ENCODE data around the gene AGTRAP.

The AGTRAP gene

DNA sequence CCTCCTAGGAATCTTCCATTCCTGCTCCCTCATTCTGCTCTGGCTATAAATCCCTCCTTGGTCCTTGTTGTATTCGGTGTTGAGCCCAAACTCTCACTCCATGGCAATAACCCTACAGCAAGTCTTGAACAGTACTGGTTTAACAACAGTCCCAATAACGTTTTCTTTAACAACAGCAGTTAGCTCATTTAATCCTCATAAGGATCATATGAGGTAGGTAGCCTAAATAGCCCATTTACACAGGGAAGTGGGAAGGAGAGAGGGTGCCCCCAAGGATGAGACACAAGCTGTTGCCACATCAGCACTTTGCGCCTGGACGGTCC is 444 bp upstream of the AGTRAP start:
- peak; percentile 23 for DNase-seq (ENCODE audit: low read depth)

DNA sequence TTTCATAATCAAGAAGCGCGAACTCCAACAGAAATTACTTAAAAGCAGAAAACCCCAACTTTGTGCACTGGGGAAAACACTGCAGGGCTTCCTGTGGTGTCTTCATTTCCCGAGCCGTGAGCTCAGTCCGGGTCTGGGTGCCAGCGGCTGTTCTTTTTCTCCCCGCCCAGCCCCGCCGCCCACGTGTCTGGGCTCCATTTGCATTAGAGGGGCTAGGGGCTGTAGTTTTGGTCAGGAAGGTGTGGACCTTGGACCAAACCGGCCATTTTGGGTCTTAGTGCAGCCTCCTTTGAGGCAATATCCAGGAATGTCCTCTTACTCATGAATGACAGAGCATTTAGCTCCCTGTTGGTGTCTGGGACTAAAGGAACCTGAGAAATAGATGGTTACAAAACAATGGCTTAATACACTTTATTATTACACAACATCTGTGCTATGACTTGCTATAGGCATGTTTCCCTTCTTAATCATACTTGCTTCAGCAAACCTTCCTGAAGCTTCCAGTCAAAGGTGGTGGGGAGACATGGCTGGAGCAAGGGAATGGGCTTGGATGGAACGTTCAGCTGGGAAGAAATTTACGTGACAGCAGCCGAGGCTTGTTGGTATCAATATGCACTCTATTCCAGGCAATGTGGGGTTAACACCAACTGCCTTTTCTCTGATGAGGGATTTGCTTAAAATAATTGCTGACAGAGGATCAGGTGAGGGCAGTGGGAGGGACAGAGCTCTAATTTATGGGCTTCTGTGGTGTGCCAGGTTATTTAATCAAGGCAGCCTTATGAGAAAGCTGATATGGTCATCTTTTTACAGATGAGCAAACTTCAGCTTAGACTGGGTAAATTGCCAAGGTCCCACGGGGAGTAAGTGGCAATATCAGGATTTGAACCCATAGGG is 1.1 kb downstream of the AGTRAP start:
- DNase-seq (ENCODE audit: low read depth) = peak; percentile 91

DNA sequence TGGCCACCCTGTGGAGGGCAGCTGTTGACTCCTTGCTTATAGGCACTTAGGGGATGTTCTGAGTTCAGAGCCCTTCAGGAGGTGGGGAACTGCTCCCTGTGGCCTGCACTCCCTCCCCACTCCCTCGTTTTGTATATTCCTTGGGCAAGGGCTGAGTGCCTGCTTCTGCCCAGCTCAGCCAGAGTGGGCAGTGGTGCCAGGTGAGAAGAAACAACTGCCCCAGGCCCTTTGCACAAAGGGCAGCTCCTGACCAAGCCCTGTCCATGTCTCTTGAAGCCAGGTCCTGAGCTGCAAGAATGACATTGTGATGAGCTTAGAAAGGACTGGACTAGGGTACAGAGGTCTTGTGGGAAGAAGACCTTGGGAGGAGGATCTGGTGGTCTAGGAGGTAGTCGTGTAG is 2.2 kb downstream of the AGTRAP start:
- no peak for DNase-seq (ENCODE audit: low read depth)

DNA sequence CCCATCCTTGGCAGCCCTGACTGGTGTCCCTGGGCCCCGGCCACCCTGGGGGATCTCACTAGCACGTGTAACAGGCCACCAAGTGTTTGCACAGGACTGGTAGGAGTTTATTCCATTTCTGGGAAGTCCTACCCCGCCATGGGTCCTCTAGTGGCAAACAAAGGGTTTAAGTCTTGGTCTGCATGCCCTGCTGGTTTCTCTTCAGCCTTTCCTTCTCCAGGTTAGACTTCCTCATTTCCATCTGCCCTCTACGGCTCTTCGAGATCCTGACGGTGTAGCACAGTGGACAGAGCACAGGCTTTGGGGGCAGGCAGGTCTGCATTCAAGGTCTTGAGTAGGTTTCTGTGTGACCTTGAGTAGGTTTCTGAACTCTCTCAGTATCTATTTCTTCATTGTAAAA is 2.8 kb downstream of the AGTRAP start:
- no peak for DNase-seq (ENCODE audit: low read depth)

DNA sequence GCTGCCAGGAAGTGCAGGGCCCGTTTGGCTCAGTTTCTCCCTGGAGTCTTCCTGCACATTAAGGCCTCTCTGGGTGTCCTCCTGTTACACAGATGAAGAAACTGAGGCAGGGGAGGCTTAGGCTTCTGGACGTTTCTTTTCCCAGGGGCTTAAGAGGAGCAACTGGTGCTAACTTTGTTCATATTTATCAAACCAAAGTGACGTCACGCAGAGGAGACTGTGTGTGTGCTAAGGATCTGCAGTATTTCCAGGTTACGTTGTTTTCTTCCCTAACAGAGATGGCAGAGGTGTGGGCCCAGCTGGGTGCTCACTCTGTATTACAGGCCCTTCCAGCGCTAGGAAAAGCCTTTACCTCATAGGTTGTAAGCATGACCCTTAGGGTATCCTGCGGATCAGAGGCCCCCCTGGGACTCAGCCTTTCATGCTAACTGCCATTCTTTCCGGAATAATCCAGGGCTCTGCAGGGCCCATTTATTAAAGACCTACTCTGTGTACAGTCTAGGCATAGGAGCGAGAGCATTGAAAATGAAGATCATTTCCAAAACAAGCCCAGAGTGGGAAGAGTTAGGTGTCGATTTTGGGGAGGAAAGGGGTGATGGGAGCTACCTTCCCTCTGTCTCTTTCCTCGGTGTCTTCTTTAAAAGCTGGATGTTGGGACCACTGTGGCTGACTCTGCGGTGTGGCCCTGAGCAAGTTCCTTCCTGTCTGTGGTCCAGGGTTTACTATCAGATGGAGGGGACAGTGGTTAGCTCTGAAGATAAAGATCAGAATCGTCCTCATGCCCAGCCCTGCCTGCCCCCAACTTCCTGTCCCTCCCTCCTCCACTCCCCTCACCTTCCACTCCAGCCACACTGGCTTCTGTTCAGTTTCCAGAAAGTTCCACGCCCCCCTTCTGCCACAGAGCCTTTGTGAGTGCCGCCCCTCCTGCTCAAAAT is 4.6 kb downstream of the AGTRAP start:
- DNase-seq (ENCODE audit: low read depth) = no peak

DNA sequence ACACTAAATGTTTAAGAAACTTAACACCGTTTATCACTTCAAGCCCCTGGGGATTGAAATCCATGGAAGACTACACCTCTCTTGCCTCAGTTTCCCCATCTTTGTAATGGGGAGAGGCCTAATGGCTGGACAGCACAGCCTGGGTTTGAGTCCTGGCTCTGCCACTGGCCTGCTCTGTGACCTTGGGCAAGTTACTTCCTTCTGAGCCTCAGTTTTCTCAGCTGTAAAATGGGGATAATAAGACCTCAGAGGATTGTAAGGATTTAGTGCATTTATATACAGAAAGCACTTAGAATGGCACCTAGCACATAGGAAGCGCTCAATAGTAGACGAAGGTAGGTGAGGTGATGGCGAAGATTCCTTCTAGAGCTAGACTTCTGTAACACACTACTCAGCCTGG is 5.5 kb downstream of the AGTRAP start:
- DNase-seq (ENCODE audit: low read depth) = no peak

DNA sequence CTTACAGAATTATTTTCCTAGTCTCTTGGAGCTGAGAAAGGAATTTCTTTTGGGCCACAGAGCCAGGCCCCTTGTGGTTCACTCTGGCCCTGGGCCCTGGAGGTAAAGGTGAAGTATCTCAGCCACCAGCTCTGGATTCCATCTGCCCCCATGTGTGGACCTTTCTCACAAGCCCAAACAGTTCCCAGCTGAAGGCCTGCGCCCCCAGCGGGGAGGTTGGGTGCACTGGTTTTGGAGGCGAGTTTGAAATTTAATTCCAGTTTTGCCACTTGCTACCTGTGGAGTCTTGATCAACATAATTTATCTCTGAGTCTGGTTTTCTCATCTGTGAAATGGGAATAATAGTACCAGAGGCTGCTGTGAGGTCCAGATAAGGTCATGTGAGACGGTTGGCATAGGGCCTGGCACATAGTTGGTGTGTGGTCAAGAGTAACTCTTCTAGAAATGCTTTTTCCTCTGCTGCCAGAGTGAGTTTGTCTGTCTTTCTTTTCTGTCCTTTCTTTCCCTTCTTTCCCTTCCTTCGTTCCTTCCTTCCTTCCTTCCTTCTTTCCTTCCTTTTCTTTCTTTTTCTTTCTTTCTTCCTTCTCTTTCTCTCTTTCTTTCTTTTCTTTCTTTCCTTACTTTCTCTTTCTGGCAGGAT is 6.1 kb downstream of the AGTRAP start:
- no peak for DNase-seq (ENCODE audit: low read depth)

DNA sequence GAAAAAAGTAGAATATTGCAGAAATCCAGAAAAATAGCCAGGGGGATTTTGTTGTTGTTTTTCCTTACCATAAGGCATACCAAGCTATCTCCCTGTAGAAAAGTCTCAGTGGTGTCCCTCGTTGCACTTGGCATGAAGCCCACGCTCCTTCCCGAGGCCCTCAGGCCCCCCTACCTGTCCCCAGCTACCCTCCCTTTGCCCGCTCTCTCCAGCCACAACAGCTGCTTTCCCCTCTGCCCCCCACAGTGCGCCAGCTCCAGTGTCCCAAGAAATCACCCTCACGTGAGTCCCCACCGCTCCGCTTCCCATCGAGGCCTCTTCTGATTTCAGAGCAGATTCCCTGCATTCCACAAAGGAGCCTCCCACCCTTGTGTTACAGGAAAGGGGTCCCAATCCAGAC is 8.4 kb downstream of the AGTRAP start:
- DNase-seq (ENCODE audit: low read depth) = no peak

DNA sequence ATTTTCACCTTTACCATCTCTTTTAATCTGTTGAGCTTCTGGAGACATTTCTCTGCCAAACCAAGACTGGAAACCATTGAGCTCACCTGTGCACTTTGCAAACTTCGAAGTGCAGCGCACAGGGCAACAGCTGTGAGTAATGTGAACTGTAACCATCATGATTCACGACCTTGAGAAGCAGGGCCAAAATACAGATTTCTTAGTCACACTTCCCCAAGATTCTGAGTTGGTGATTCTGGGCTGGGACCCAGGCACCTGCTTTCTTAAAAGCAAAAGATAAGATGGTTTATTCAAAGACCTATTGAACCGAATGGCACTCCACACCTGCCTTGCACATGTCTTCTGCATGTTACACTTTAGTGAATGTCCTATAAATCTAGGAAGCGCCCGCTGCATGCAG is 10.2 kb downstream of the AGTRAP start:
- peak; percentile 53 for DNase-seq (ENCODE audit: low read depth)

DNA sequence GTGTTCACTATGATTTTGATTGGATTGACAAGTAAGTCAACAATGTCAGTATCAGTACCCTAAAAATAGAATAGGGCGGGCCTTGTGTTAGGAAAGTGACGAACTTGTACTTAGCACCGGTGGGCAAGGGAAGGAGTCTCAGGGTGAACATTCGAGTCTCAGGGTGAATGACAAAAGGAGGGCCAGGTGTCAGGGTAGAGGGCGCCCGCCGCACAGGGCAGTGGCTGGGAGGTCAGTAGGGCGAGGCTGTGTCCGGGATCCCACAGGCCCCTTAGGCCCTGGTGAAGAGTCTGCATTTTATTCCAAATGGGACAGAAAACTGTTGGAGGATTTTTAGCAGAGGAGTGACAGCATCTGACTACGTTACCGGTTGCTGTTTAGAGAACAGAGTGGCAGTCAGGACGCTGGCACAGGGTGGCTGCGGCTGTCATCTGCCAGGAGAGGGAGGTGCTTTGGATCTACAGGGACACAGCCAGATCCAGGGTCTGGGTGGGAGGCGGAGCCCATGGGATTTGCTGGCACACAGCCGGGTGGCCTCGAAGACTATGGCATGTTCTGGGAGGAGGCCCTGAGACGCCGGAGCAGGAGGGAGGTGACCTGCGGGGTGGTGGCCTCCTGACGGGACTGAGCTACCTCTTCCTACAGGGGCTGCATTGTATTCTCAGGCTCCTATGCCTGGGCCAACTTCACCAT is 11.0 kb downstream of the AGTRAP start:
- DNase-seq (ENCODE audit: low read depth) = no peak

DNA sequence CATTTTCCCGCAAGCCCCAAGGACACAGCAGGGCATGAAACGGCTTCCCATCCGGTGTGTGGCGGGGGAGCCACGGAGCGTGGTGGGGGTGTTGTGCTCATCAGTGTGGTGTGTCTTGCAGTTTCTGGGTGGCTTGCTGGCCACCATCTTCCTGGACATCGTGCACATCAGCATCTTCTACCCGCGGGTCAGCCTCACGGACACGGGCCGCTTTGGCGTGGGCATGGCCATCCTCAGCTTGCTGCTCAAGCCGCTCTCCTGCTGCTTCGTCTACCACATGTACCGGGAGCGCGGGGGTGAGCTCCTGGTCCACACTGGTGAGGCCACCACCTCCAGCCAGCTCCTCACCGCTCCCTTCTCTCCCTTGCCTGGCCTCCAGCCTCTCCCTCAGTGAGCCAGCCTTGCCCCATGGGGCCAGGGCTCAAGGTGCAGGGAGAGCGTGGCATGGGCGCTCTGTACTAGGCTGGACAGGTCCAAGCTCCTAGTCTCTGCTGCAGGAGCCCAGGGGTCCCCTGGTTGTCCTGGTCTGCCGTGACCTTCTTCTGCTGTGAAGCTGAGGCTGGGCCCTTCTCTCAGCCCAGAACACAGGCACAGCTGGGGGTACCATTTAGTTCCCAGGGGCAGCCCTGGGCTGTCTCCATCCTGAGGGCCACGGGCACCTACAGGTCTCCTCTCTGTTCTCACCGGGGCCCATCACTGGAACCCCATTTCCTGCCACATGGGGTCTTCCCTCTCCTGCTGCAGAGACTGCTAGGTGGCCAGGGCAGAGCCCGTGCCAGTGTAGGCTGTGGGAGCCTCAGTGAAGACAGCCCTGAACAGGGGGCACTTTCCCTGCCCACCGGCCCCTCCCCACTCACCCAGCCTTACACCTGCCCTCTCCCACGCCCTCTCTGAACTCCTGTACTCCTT is 12.6 kb downstream of the AGTRAP start:
- no peak for DNase-seq (ENCODE audit: low read depth)

DNA sequence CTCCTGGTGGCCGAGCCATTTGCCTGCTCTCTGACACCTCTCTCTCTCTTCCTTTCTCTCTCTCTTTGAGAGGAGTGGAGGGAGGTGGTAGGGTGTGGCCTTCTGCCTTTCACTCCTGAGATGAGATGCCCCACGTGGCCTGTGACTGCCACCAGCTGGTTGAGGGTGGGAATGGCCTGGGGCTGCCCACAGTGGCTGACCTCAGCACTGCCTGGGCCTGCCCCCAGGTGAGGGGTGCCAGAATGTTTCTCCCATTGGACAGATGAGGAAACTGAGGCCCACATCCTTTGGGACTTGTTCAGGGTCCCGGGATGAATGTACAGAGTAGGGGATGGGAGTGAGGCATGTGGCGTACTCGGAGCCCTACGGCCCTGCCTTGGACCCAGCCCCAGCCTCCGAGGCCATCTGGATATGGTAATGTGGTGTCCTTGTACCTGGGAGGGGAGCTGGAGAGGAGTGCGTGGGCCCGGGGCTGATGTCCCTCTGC is 13.3 kb downstream of the AGTRAP start:
- no peak for DNase-seq (ENCODE audit: low read depth)

DNA sequence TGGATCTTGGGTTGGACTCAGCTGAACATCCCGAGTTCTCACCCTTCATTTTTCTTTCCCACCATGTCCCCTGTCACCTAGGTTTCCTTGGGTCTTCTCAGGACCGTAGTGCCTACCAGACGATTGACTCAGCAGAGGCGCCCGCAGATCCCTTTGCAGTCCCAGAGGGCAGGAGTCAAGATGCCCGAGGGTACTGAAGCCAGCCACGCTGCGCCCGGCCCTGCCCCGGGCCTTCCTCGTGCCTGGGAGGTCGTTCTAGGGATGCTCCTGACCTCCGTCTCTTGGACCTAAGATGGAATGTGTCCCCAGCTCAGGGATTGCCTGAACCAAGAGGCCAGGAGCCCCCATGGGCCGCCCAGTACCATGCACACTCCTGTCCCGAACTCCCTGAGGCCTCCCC is 14.1 kb downstream of the AGTRAP start:
- no peak for DNase-seq (ENCODE audit: low read depth)

DNA sequence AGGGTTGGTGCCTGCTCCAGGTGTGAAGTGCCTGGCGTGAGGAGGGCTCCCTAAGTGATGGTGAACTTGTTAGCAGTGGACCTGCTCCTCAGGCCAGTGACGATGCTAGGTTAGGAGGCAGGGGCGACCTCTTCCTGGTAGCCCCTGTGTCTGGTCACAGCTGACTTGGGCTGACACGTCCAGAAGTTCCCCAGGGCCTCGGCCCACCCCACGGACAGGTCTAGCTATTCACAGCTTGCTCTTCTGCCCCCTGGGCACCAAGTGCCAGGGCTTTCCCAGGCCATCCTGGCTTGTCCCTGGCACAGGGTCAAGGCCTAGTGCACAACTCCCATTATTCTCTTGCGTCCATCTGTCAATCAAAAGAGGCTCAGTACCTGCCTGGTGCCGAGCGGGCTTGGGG is 15.2 kb downstream of the AGTRAP start:
- DNase-seq (ENCODE audit: low read depth) = no peak

DNA sequence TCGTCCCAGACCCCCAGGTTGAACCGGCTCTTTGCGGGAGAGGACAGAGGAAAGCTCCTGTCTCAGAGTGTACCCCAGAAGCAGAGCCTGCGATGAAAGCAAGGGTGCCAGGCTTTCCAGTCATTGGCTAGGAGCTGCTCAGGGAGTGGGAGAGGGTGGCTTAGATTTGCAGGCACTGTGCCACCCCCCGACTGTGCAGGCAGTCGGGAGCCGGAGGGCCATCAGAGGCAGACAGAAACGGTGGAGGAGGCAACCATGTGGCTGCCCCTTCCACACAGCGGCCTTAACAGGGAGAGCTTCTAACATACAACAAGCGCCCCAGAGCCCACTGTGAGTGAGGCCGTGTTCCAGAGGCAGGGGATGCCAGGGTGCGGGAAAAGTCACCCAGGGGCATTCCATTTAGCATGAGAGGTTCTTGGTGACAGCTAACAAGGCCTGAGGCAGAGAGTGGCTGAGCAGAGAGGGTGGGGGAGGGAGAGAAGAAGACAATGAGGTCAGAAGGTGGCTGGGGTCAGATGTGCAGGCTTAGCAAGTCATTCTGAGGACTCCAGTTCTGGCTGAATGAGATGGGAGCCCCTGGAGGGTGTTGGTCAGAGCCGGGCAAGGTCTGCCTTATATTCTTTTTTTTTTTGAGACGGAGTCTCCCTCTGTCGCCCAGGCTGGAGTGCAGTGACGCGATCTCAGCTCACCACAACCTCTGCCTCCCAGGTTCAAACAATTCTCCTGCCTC is 16.6 kb downstream of the AGTRAP start:
- DNase-seq (ENCODE audit: low read depth) = no peak

DNA sequence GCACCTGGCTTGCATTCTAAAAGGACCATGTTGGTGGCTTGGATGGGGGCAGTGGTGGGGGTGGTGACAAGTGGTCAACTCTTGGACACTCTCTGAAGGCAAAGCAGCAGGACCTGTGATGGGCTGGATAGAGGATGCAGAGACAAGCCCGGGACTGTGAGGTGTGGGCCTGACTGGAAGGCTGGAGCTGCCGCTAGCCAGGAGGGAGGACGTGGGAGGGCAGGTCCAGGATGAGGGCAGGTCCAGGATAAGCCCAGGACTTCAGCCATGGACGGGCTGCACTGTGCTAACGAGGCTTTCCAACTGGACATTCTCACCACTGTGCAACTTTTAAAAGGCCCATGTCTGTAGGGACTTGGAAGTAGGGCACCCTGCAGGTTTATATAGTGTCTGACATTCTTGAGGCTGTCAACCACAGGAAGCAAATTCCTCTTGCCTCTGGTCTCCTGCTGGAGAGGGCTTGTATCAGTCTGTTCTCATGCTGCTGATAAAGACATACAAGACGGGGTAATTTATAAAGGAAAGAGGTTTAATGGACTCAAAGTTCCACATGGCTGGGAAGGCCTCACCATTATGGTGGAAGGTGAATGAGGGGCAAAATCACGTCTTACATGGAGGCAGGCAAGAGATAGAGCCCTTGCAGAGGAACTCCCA is 17.7 kb downstream of the AGTRAP start:
- DNase-seq (ENCODE audit: low read depth) = peak; percentile 47

DNA sequence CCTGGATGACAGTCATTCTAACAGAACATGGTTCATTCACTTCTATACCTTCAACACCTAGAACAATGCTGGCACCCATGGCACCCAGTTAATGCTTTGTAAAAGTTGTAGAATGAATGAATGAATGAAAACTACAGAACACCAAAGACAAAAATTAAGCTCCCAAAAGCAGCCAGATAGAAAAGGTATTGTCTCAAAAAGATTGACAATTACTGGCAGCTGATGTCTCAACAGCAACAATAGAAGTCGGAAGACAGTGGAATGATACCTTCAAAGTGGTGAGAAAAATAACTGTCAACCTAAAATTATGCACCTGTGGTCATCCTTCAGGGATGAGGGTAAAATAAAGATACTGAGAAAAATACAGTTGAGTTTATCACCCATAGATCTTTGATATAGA is 21.1 kb downstream of the AGTRAP start:
- DNase-seq (ENCODE audit: low read depth) = no peak

DNA sequence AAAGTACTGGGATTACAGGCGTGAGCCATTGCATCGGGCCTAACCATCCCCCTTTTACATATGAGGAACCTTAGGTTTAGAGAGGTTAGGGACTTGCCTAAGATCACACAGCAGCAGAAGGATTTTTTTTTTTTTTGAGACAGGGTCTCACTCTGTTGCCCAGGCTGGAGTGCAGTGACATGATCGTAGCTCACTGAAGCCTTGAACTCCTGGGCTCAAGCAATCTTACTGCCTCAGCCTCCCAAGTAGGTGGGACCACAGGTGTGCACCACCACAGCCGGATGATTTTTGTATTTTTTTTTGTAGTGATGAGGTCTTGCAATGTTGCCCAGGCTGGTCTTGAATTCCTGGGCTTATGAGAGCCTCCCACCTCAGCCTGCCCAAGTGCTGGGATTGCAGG is 23.9 kb downstream of the AGTRAP start:
- no peak for DNase-seq (ENCODE audit: low read depth)

DNA sequence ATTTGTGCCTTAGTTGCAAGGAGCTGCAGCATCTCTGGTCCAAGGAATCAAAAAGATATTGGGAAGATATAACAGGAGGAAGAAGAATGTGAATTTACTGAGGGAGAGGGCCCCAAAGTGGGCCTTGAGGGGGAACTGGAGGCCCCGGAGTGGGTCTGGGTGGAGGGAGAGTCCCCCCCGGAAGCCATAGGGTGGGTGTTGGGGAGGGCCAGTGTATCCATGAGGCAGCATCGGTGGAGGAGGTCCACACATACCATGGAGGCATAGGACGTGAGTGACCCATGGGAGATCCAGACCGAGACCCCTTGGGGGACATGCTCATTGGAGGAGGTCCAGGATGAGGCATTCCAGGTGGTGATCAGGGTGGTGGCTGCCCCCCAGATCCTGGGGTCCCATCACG is 25.3 kb downstream of the AGTRAP start:
- no peak for DNase-seq (ENCODE audit: low read depth)

DNA sequence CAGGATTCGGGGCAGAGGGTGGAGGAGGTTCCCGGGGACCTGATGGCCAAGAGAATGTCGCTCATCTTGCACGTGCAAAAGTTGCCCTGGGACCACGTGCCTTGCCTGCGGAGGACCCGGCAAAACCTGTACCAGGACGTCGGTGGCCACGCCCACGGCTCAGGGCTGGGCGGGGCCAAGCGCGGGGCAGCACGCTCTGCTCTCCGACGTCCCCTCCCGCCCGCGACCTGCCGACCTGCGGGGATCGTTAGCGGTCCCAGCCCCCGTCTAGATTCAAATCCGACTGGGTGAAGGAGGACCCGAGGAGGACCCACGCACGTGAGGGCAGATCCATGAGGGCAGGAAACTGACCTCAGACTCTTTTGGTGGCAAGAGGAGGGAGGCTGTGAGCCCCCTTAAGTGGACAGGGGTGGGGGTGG is 26.1 kb downstream of the AGTRAP start, which contains the start of gene C1orf167:
C1orf167 (plus strand) TSS at position 206 of the 419 bp plus-strand sequence. CDS start 2,208 bp downstream, outside the sequence.
- no peak for DNase-seq (ENCODE audit: low read depth)
